Measurements from ENCODE around the gene PRLH.

DNA sequence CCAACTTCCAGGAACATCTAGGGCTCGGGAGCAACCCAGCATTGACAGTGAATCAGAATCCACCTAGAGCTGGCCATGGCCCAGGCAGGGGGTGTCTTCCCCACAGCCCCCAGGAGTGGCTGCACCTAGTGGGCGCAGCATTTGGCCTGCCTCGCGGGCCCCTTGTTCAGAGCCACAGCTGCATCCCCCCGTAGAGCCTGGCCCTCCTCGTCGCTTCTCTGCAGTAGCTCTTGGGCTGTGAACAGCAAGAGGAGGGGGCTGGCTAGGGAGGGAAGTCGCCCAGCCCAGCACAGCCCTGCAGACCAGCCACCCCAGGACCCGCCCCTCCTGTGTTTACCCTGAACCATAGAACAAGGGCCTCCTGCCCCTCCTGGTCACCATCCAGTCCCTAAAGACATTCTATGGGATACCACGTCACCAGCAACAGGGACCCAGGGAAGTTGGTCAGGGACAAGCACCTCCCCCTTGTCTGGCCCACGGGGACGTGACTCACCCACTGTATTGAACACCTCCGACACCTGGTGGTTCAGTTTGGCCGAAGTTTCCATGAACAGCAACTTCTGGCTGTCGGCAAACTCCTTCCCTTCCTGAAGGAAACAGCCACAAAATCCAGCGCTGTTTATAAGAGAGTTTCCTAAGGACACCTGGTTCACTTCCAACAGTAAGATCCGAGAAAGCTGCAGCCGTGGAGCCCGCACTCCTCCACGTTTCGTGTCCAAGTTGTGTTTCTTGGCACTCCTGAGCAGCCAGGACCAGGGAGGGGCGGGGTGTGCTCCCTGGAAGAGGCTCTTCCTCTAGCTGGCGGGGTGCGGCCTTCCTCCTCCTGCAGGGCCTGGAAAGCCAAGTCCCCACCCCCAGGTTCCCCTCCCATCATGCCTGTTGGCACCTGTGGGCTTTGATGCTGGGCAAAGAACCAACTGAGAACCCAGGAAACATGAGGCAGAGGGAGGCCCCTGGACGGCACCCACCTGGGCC is 8.8 kb downstream of the PRLH start:
- TF ChIP-seq, protein P1, sequence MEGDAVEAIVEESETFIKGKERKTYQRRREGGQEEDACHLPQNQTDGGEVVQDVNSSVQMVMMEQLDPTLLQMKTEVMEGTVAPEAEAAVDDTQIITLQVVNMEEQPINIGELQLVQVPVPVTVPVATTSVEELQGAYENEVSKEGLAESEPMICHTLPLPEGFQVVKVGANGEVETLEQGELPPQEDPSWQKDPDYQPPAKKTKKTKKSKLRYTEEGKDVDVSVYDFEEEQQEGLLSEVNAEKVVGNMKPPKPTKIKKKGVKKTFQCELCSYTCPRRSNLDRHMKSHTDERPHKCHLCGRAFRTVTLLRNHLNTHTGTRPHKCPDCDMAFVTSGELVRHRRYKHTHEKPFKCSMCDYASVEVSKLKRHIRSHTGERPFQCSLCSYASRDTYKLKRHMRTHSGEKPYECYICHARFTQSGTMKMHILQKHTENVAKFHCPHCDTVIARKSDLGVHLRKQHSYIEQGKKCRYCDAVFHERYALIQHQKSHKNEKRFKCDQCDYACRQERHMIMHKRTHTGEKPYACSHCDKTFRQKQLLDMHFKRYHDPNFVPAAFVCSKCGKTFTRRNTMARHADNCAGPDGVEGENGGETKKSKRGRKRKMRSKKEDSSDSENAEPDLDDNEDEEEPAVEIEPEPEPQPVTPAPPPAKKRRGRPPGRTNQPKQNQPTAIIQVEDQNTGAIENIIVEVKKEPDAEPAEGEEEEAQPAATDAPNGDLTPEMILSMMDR (IDR thresholded peaks at IDR 0.05) = no peak
- TF ChIP-seq POLR2A (IDR thresholded peaks at IDR 0.05) = no peak
- TF ChIP-seq EP300 (IDR thresholded peaks at IDR 0.05) = no peak
- no peak for TF ChIP-seq POLR2AphosphoS5 (IDR thresholded peaks at IDR 0.05)
